K562 (cell line): ENCODE results near the gene VPS26A. TPM values are rescaled to one million over a fixed set of nuclear protein-coding genes. Genes with fewer than 3 reads are reported as not detected.

Source experiments
- BMI1 ChIP-seq: fragments of 150-350 bp; IDR thresholded peaks from 2 replicates; pipeline ENCODE4 v1.6.1; 2014; ENCODE audit warnings: low read length
- BRF1 ChIP-seq: IDR thresholded peaks from 3 replicates; pipeline ENCODE4 v1.6.1; 2011; ENCODE audit warnings: borderline replicate concordance, mild to moderate bottlenecking; ENCODE audit not compliant: insufficient read length; ENCODE audit errors: extremely low read depth
- FOSL1 ChIP-seq: fragments of 200-800 bp; sonication (Bioruptor generic); conservative IDR thresholded peaks from 2 replicates; pipeline ENCODE4 v1.6.1; 2016; ENCODE audit warnings: missing genetic modification characterization, missing compliant biosample characterization
- HBP1 ChIP-seq: fragments of 450-650 bp; formaldehyde crosslinking; IDR thresholded peaks from 2 replicates; pipeline ENCODE4 v1.4.0; 2022; ENCODE audit warnings: missing genetic modification characterization
- KDM5B ChIP-seq: fragments of 200-600 bp; sonication (generic); IDR thresholded peaks from 2 replicates; pipeline ENCODE4 v1.6.1; 2012; ENCODE audit warnings: low read depth, mild to moderate bottlenecking, moderate library complexity, low read length, control low read depth, inconsistent platforms; ENCODE audit not compliant: insufficient replicate concordance
- KLF1 ChIP-seq: fragments of 450-650 bp; IDR thresholded peaks from 2 replicates; pipeline ENCODE4 v1.6.1; 2016; ENCODE audit warnings: missing genetic modification characterization, missing compliant biosample characterization
- RREB1 ChIP-seq: fragments of 250-450 bp; sonication (Bioruptor Pico); IDR thresholded peaks from 2 replicates; pipeline ENCODE4 v1.4.0; 2020
- SNIP1 ChIP-seq: fragments of 450-650 bp; IDR thresholded peaks from 2 replicates; pipeline ENCODE4 v1.7.1; 2017; ENCODE audit warnings: low read depth, mild to moderate bottlenecking
- STAT5B ChIP-seq: fragments of 250-450 bp; sonication (Bioruptor Pico); IDR thresholded peaks from 2 replicates; pipeline ENCODE4 v1.8.0; 2021; ENCODE audit warnings: mild to moderate bottlenecking, inconsistent platforms
- TBL1XR1 ChIP-seq, 2 experiments: IDR thresholded peaks; 2 replicates each; pipeline ENCODE4 v1.6.1; 2012; ENCODE audit warnings: improper control_type of control experiment in 2 of 2, low read length in 2 of 2, mild to moderate bottlenecking in 1 of 2
- TCF7 ChIP-seq: sonication (generic); IDR thresholded peaks from 2 replicates; pipeline ENCODE4 v1.6.1; 2016; ENCODE audit warnings: antibody characterized with exemption, borderline replicate concordance
- ZNF395 ChIP-seq: fragments of 200-800 bp; sonication (Bioruptor generic); IDR thresholded peaks from 2 replicates; pipeline ENCODE4 v1.6.1; 2017; ENCODE audit warnings: missing genetic modification characterization, missing compliant biosample characterization
- polyA plus RNA-seq, 8 experiments: library from polyadenylated mRNA; depleted of rRNA in 4 of 8; stranded (reverse) in 5 of 8; unstranded in 3 of 8; fragments of >200 nt; fragmentation: Nextera tagmentation in 2 of 8; fragmentation: Illumina TruSeq in 1 of 8; extraction: Ambion mirVana in 2 of 8; extraction: Trizol in 1 of 8; gene quantifications; 2 replicates each; pipeline versions ENCODE4 v1.2.1 to v1.2.3, GENCODE V29; 2011 to 2014; ENCODE audit warnings: inconsistent platforms in 1 of 8, missing spikeins in 1 of 8
- total RNA-seq, 7 experiments: library from RNA; depleted of rRNA in 6 of 7; stranded (reverse); fragments of >200 nt in 6 of 7; fragmentation: Illumina TruSeq in 2 of 7; extraction: Trizol in 2 of 7; gene quantifications; 2 replicates each; pipeline versions ENCODE4 v1.2.1 to v1.2.3, GENCODE V29; 2011 to 2021; ENCODE audit warnings: low replicate concordance in 1 of 7
- TF ChIP-seq, protein P1 (sequence below): sonication (generic); formaldehyde crosslinking; IDR thresholded peaks from 2 replicates; pipeline ENCODE4 v1.8.0; 2023; ENCODE audit warnings: missing genetic modification reagents, mild to moderate bottlenecking, borderline replicate concordance

The VPS26A gene
- total and polyA plus RNA-seq, 9 of the 15 experiments (the other 6 are each of a cell fraction or from before 2014, with no cell fraction given) = 47.1 to 137 (median 69.3) TPM

GRCh38 chr10:69179089-69179742, 55.2 kb downstream of the VPS26A start (continued):
- TF ChIP-seq RREB1 (no peak), BRF1 (no peak), TBL1XR1 (IDR thresholded peaks at IDR 0.05; ENCODE audit: low read length in 2 of 2) (peak in 1 of 2 experiments; percentile 10; a peak in 1 of 4 replicates), HBP1 (CRISPR knock-in tag) (no peak), STAT5B (no peak), FOSL1 (tag) (no peak), KLF1 (tag) (peak; percentile 70; the same call in 1 of the 2 replicates), SNIP1 (no peak), ZNF395 (no peak), KDM5B (no peak), TCF7 (no peak), BMI1 (no peak)
- TF ChIP-seq, protein P1, sequence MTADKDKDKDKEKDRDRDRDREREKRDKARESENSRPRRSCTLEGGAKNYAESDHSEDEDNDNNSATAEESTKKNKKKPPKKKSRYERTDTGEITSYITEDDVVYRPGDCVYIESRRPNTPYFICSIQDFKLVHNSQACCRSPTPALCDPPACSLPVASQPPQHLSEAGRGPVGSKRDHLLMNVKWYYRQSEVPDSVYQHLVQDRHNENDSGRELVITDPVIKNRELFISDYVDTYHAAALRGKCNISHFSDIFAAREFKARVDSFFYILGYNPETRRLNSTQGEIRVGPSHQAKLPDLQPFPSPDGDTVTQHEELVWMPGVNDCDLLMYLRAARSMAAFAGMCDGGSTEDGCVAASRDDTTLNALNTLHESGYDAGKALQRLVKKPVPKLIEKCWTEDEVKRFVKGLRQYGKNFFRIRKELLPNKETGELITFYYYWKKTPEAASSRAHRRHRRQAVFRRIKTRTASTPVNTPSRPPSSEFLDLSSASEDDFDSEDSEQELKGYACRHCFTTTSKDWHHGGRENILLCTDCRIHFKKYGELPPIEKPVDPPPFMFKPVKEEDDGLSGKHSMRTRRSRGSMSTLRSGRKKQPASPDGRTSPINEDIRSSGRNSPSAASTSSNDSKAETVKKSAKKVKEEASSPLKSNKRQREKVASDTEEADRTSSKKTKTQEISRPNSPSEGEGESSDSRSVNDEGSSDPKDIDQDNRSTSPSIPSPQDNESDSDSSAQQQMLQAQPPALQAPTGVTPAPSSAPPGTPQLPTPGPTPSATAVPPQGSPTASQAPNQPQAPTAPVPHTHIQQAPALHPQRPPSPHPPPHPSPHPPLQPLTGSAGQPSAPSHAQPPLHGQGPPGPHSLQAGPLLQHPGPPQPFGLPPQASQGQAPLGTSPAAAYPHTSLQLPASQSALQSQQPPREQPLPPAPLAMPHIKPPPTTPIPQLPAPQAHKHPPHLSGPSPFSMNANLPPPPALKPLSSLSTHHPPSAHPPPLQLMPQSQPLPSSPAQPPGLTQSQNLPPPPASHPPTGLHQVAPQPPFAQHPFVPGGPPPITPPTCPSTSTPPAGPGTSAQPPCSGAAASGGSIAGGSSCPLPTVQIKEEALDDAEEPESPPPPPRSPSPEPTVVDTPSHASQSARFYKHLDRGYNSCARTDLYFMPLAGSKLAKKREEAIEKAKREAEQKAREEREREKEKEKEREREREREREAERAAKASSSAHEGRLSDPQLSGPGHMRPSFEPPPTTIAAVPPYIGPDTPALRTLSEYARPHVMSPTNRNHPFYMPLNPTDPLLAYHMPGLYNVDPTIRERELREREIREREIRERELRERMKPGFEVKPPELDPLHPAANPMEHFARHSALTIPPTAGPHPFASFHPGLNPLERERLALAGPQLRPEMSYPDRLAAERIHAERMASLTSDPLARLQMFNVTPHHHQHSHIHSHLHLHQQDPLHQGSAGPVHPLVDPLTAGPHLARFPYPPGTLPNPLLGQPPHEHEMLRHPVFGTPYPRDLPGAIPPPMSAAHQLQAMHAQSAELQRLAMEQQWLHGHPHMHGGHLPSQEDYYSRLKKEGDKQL = no peak
